ENCODE data around the gene COX6B2. TPM values are rescaled to one million over a fixed set of nuclear protein-coding genes. Genes with fewer than 3 reads are reported as not detected.

COX6B2 gene
- total and polyA plus RNA-seq, 2 of the 13 experiments (the other 11 are each of a cell fraction or from before 2014, with no cell fraction given): 0.21 TPM; not detected in 1

GRCh38 chr19:55320844-55321419 lies 33.6 kb downstream of the COX6B2 start:
- TF ChIP-seq HOXD1 (CRISPR knock-in tag; IDR thresholded peaks at IDR 0.05) (no peak), THAP7 (CRISPR knock-in tag; IDR thresholded peaks at IDR 0.05) (no peak), PITX1 (CRISPR knock-in tag; IDR thresholded peaks at IDR 0.05) (no peak), GFI1 (CRISPR knock-in tag; IDR thresholded peaks at IDR 0.05; ENCODE audit: borderline replicate concordance) (no peak), ZSCAN22 (CRISPR knock-in tag; IDR thresholded peaks at IDR 0.05) (0 out of 2 replicates have a peak, but pooled peaks have one; percentile 44)
- Histone ChIP-seq H3K4me3 (replicated peaks in 1 of 3; ENCODE audit: insufficient read depth in 1 of 3, low read depth in 2 of 3, low read length in 3 of 3) (peak overlapping the region in 1 of 3 experiments; percentile 21; a peak in 1 of 6 replicates), H4K20me1 (ENCODE audit: insufficient read depth, low read length) (no peaks in the 10 kb centered on the region), H3K9me3 (ENCODE audit: low read length) (no peaks in the 10 kb centered on the region), H3K9ac (ENCODE audit: insufficient read depth, low read depth, low read length) (no peak overlapping the region), H2AFZ (ENCODE audit: low read length) (no peak overlapping the region), H3K4me1 (ENCODE audit: insufficient read depth, low read length) (peaks cover 35% of the 10 kb centered on the region), H3K79me2 (ENCODE audit: insufficient read depth, low read length) (no peaks in the 10 kb centered on the region), H3K36me3 (replicated peaks in 1 of 2; ENCODE audit: control insufficient read depth in 1 of 2, insufficient read depth in 2 of 2, low read length in 2 of 2) (no peaks in the 10 kb centered on the region), H3K27me3 (ENCODE audit: control insufficient read depth in 1 of 2, insufficient read depth in 2 of 2, low read length in 2 of 2) (no peaks in the 10 kb centered on the region; a peak in 1 of 5 replicates), H3K27ac (ENCODE audit: extremely low read length, insufficient read depth, low read length) (no peak overlapping the region), H3K4me2 (ENCODE audit: low read depth, low read length) (peak overlapping the region; percentile 62)
- POLR2A ChIA-PET: interaction anchor here (1.1 to 2.1 kb wide), 6 partner anchors 10 to 86 kb away, joined by 4 to 11 read pairs (median 6); partner anchors contain the start of genes KMT5C and UBE2S
- DNase-seq (ENCODE audit: low spot score) (no peak), FAIRE-seq (no peak), ATAC-seq (no peak; the same call in none of the 3 replicates)
- in situ Hi-C loops (cut with HindIII; ENCODE audit: extremely low pct_ligation_motif_present, low pct_unique_long_range_greater_than_20kb) (no loop called here), intact Hi-C loops (cut with micrococcal nuclease; ENCODE audit: unreplicated experiment) (no loop called here)
- CTCF ChIA-PET (ENCODE audit: low intra/inter-chr PET ratio, low total read pairs): no interaction called here
- WGBS (ENCODE audit: low lambda C conversion rate): 62% methylated on average over 8 of the region's 8 CpGs
- BruUV-seq (replicated peaks): no TSS peak

GRCh38 chr19:55319785-55320184 lies 34.7 kb downstream of the COX6B2 start:
- Histone ChIP-seq H3K4me3 (replicated peaks in 1 of 3; ENCODE audit: insufficient read depth in 1 of 3, low read depth in 2 of 3, low read length in 3 of 3) (no peak overlapping the region), H3K4me2 (ENCODE audit: low read depth, low read length) (no peak overlapping the region), H3K9ac (ENCODE audit: insufficient read depth, low read depth, low read length) (no peak overlapping the region), H3K4me1 (ENCODE audit: insufficient read depth, low read length) (peaks cover 35% of the 10 kb centered on the region), H2AFZ (ENCODE audit: low read length) (no peak overlapping the region), H3K27me3 (ENCODE audit: control insufficient read depth in 1 of 2, insufficient read depth in 2 of 2, low read length in 2 of 2) (no peaks in the 10 kb centered on the region; a peak in 1 of 5 replicates), H3K27ac (ENCODE audit: extremely low read length, insufficient read depth, low read length) (no peak overlapping the region), H4K20me1 (ENCODE audit: insufficient read depth, low read length) (no peaks in the 10 kb centered on the region), H3K9me3 (ENCODE audit: low read length) (no peaks in the 10 kb centered on the region), H3K36me3 (replicated peaks in 1 of 2; ENCODE audit: control insufficient read depth in 1 of 2, insufficient read depth in 2 of 2, low read length in 2 of 2) (no peaks in the 10 kb centered on the region), H3K79me2 (ENCODE audit: insufficient read depth, low read length) (no peaks in the 10 kb centered on the region)
- in situ Hi-C loops (cut with HindIII; ENCODE audit: extremely low pct_ligation_motif_present, low pct_unique_long_range_greater_than_20kb) (no loop called here), intact Hi-C loops (cut with micrococcal nuclease; ENCODE audit: unreplicated experiment) (no loop called here)
- DNase-seq (ENCODE audit: low spot score) (no peak), ATAC-seq (peak; percentile 63), FAIRE-seq (no peak)
- WGBS (ENCODE audit: low lambda C conversion rate): 69% methylated on average over 21 of the region's 21 CpGs
- POLR2A ChIA-PET: no interaction called here
- BruUV-seq (replicated peaks): no TSS peak
- CTCF ChIA-PET (ENCODE audit: low intra/inter-chr PET ratio, low total read pairs): no interaction called here
- TF ChIP-seq GATA4 (IDR thresholded peaks at IDR 0.05; ENCODE audit: borderline replicate concordance, low read depth) (no peak), THAP11 (CRISPR knock-in tag; IDR thresholded peaks at IDR 0.05) (peak; percentile 98), FOXC1 (CRISPR knock-in tag; IDR thresholded peaks at IDR 0.05; ENCODE audit: borderline replicate concordance) (no peak), CREM (IDR thresholded peaks at IDR 0.05) (peak; percentile 46; the same call in 1 of the 2 replicates), CREM (CRISPR knock-in tag; IDR thresholded peaks at IDR 0.05) (no peak), ZNF687 (CRISPR knock-in tag; IDR thresholded peaks at IDR 0.05) (0 out of 2 replicates have a peak, but pooled peaks have one; percentile 13), GABPA (IDR thresholded peaks at IDR 0.05; ENCODE audit: low read depth, low read length) (no peak), GABPA (CRISPR knock-in tag; IDR thresholded peaks at IDR 0.05; ENCODE audit: low read depth) (peak; percentile 42; the same call in 1 of the 2 replicates), HCFC1 (IDR thresholded peaks at IDR 0.05; ENCODE audit: low read depth, low read length) (peak; percentile 88), ZNF143 (CRISPR knock-in tag; IDR thresholded peaks at IDR 0.05) (peak; percentile 93), ZNF557 (CRISPR knock-in tag; IDR thresholded peaks at IDR 0.05) (no peak)

Measured in HepG2 (cell line).